HCT116 (cell line): Measurements from ENCODE around the gene TMPRSS13. TPM values are rescaled to one million over a fixed set of nuclear protein-coding genes. Genes with fewer than 3 reads are reported as not detected.

Experiments used
- ATAC-seq: fragments of 200-7000 bp; cut with Tn5 transposase; 2 replicates; pipeline ENCODE4 v1.9.1; 2020; ENCODE audit warnings: mild to moderate bottlenecking, moderate library complexity
- BruUV-seq: library from RNA; stranded (reverse); fragments of 400-500 nt; replicated peaks from 2 replicates; lab custom pipeline; 2021; lab: Mats Ljungman, UMichigan
- CTCF ChIA-PET: fragments of 300-600 bp; sonication (Branson Sonifier 250); formaldehyde crosslinking; loops from one replicate; lab custom pipeline; 2021; ENCODE audit warnings: antibody characterized with exemption; lab: Charles Lee
- POLR2A ChIA-PET: fragments of 300-600, 350-600 bp; sonication (Branson Sonifier 250); formaldehyde crosslinking; loops from one replicate; lab custom pipeline; 2021; ENCODE audit warnings: antibody characterized with exemption; lab: Charles Lee
- RAD21 ChIA-PET, 2 experiments: fragments of 300-600 bp; sonication (Branson Sonifier 250); formaldehyde crosslinking; loops; one replicate each; lab custom pipeline; 2023; ENCODE audit warnings: low total read pairs in 2 of 2; ENCODE audit not compliant: uncharacterized antibody in 2 of 2, unreplicated experiment in 2 of 2, low non-redundant PET in 1 of 2; lab: Charles Lee
- DNase-seq: peaks from one replicate; pipeline ENCODE4 v3.0.0-alpha.2; 2010; ENCODE audit warnings: low read depth, low spot score
- H2AFZ ChIP-seq: fragments of 200-600 bp; shearing (Covaris generic), sonication (generic); 2 replicates; pipeline ENCODE4 v1.6.1; 2017; ENCODE audit warnings: low read depth, mixed run types, mixed read lengths, antibody characterized with exemption, low read length; ENCODE audit not compliant: poor library complexity, severe bottlenecking
- H3K27ac ChIP-seq: 2 replicates; pipeline ENCODE4 v1.5.1; 2012; ENCODE audit warnings: low read depth, low read length
- H3K27me3 ChIP-seq: fragments of 200-600 bp; sonication (generic); 2 replicates; pipeline ENCODE4 v1.6.1; 2016; ENCODE audit warnings: mixed run types, low read length, mixed read lengths; ENCODE audit not compliant: insufficient read depth
- H3K36me3 ChIP-seq, 2 experiments: fragments of 200-500 bp in 1 of 2; fragments of 200-600 bp in 1 of 2; sonication (Bioruptor generic) in 1 of 2; sonication (generic) in 1 of 2; 2 replicates each; pipeline versions ENCODE4 v1.5.1 to v1.6.1; 2014 to 2016; ENCODE audit warnings: low read length in 2 of 2, inconsistent platforms in 1 of 2, mixed read lengths in 1 of 2, mixed run types in 1 of 2; ENCODE audit not compliant: insufficient read depth in 2 of 2, control insufficient read depth in 1 of 2
- H3K4me1 ChIP-seq, 2 experiments: fragments of 200-600 bp in 1 of 2; sonication (generic) in 1 of 2; 2 replicates each; pipeline versions ENCODE4 v1.5.1 to v1.6.1; 2012 to 2017; ENCODE audit warnings: low read length in 2 of 2, inconsistent platforms in 1 of 2, mild to moderate bottlenecking in 1 of 2, mixed read lengths in 1 of 2, mixed run types in 1 of 2, moderate library complexity in 1 of 2; ENCODE audit not compliant: insufficient read depth in 2 of 2, control insufficient read depth in 1 of 2
- H3K4me2 ChIP-seq: fragments of 200-600 bp; sonication (generic); 2 replicates; pipeline ENCODE4 v1.6.1; 2017; ENCODE audit warnings: mixed run types, low read length, mixed read lengths
- H3K4me3 ChIP-seq, 2 experiments: fragments of 200-600 bp in 1 of 2; sonication (generic) in 1 of 2; replicated peaks in 1 of 2; 2 replicates each; pipeline ENCODE4 v1.5.1; 2011 to 2016; ENCODE audit warnings: low read length in 2 of 2, control low read depth in 1 of 2, low read depth in 1 of 2, mild to moderate bottlenecking in 1 of 2, mixed read lengths in 1 of 2, mixed run types in 1 of 2
- H3K79me2 ChIP-seq: fragments of 200-600 bp; sonication (generic); 2 replicates; pipeline ENCODE4 v1.6.1; 2017; ENCODE audit warnings: mild to moderate bottlenecking, mixed run types, low read length, moderate library complexity, mixed read lengths; ENCODE audit not compliant: insufficient read depth
- H3K9ac ChIP-seq: fragments of 200-600 bp; sonication (generic); 2 replicates; pipeline ENCODE4 v1.6.1; 2016; ENCODE audit warnings: low read length, mixed read lengths
- H3K9me2 ChIP-seq: fragments of 200-600 bp; sonication (generic), shearing (Covaris generic); 2 replicates; pipeline ENCODE4 v1.6.1; 2017; ENCODE audit warnings: mixed run types, mild to moderate bottlenecking, moderate library complexity; ENCODE audit not compliant: insufficient read depth
- H3K9me3 ChIP-seq, 2 experiments: fragments of 200-500 bp in 1 of 2; fragments of 200-600 bp in 1 of 2; sonication (Bioruptor generic) in 1 of 2; sonication (generic) in 1 of 2; 2 replicates each; pipeline ENCODE4 v1.6.1; 2014 to 2017; ENCODE audit warnings: low read length in 2 of 2, mixed read lengths in 2 of 2, inconsistent platforms in 1 of 2, low read depth in 1 of 2, mild to moderate bottlenecking in 1 of 2, mixed run types in 1 of 2, moderate library complexity in 1 of 2; ENCODE audit not compliant: control insufficient read depth in 1 of 2, insufficient read depth in 1 of 2
- H4K20me1 ChIP-seq: fragments of 200-600 bp; sonication (generic), shearing (Covaris generic); 2 replicates; pipeline ENCODE4 v1.6.1; 2017; ENCODE audit warnings: mixed run types, mild to moderate bottlenecking, moderate library complexity; ENCODE audit not compliant: insufficient read depth
- ATF3 ChIP-seq: IDR thresholded peaks from 2 replicates; pipeline ENCODE4 v1.6.1; 2012
- CBX3 ChIP-seq: IDR thresholded peaks from 2 replicates; pipeline ENCODE4 v1.6.1; 2012; ENCODE audit warnings: low read depth
- CTCF ChIP-seq, 3 experiments: fragments of 200-600 bp in 1 of 3; sonication (generic) in 1 of 3; IDR thresholded peaks in 2 of 3; conservative IDR thresholded peaks in 1 of 3; 2 replicates each; pipeline ENCODE4 v1.5.1; 2012 to 2017; ENCODE audit warnings: low read depth in 2 of 3, low read length in 2 of 3, antibody characterized with exemption in 1 of 3, borderline replicate concordance in 1 of 3, control low read depth in 1 of 3, mild to moderate bottlenecking in 1 of 3, mixed read lengths in 1 of 3, mixed run types in 1 of 3, moderate library complexity in 1 of 3; ENCODE audit not compliant: insufficient read depth in 1 of 3
- EGR1 ChIP-seq: IDR thresholded peaks from 2 replicates; pipeline ENCODE4 v1.6.1; 2012; ENCODE audit warnings: low read depth
- ELF1 ChIP-seq: IDR thresholded peaks from 2 replicates; pipeline ENCODE4 v1.6.1; 2012; ENCODE audit warnings: low read depth, borderline replicate concordance
- FOSL1 ChIP-seq: IDR thresholded peaks from 2 replicates; pipeline ENCODE4 v1.6.1; 2012; ENCODE audit warnings: low read depth
- MAX ChIP-seq: IDR thresholded peaks from 2 replicates; pipeline ENCODE4 v1.6.1; 2012
- POLR2A ChIP-seq: IDR thresholded peaks from 2 replicates; pipeline ENCODE4 v1.7.0; 2011; ENCODE audit warnings: borderline replicate concordance; ENCODE audit not compliant: insufficient read depth, insufficient read length; ENCODE audit errors: extremely low read depth
- RAD21 ChIP-seq: IDR thresholded peaks from 2 replicates; pipeline ENCODE4 v1.6.1; 2012; ENCODE audit warnings: low read depth, mild to moderate bottlenecking
- SIN3A ChIP-seq: IDR thresholded peaks from 2 replicates; pipeline ENCODE4 v1.6.1; 2012; ENCODE audit warnings: low read depth
- SRF ChIP-seq: IDR thresholded peaks from 2 replicates; pipeline ENCODE4 v1.6.1; 2012; ENCODE audit warnings: low read depth
- TCF7L2 ChIP-seq: IDR thresholded peaks from 2 replicates; pipeline ENCODE4 v1.7.0; 2011; ENCODE audit warnings: borderline replicate concordance, inconsistent platforms; ENCODE audit not compliant: insufficient read depth, insufficient read length; ENCODE audit errors: extremely low read depth
- YY1 ChIP-seq: IDR thresholded peaks from 2 replicates; pipeline ENCODE4 v1.6.1; 2011; ENCODE audit warnings: low read length, low read depth, moderate library complexity, mild to moderate bottlenecking; ENCODE audit not compliant: insufficient replicate concordance; ENCODE audit errors: extremely low read depth
- ZBTB33 ChIP-seq: IDR thresholded peaks from 2 replicates; pipeline ENCODE4 v1.6.1; 2011; ENCODE audit warnings: mild to moderate bottlenecking, low read length, moderate library complexity; ENCODE audit not compliant: insufficient replicate concordance; ENCODE audit errors: extremely low read depth
- intact Hi-C: fragments of 100-400 bp; cut with micrococcal nuclease; formaldehyde crosslinking; loops from 2 replicates; pipeline ENCODE4 v1.10.0; 2022
- total RNA-seq: library from RNA; stranded (reverse); gene quantifications from one replicate; pipeline ENCODE4 v1.2.1, GENCODE V29; 2021; ENCODE audit not compliant: unreplicated experiment

The TMPRSS13 gene
- total RNA-seq, 1 experiment from 2014 or later = 0.52 TPM

GRCh38 chr11:117925198-117925925 lies 3.8 kb downstream of the TMPRSS13 start:
- peaks cover 14% of the 10 kb centered on the region in 2 experiments; a peak in 3 of 4 replicates for H3K4me1 ChIP-seq
- POLR2A ChIA-PET = no interaction called here
- RAD21 ChIA-PET = no interaction called here
- no peaks in the 10 kb centered on the region for H3K9me2 ChIP-seq
- CTCF ChIA-PET = interaction anchor here (0.8 to 0.9 kb wide), 2 partner anchors 16 to 21 kb away, joined by 3 to 5 read pairs; no protein-coding TSS in a partner anchor
- no peak overlapping the region for H3K9ac ChIP-seq
- H3K4me3 ChIP-seq = no peak overlapping the region
- no peak overlapping the region for H3K27ac ChIP-seq
- H2AFZ ChIP-seq = no peak overlapping the region
- intact Hi-C loops = no loop called here
- no peaks in the 10 kb centered on the region for H3K79me2 ChIP-seq
- ATAC-seq (no peak), DNase-seq (no peak)
- H3K27me3 ChIP-seq = no peaks in the 10 kb centered on the region
- no peaks in the 10 kb centered on the region for H4K20me1 ChIP-seq
- no peaks in the 10 kb centered on the region for H3K9me3 ChIP-seq
- TF ChIP-seq POLR2A (no peak), SIN3A (no peak), YY1 (no peak), CBX3 (no peak)
- TF ChIP-seq, all 23 proteins: peak for 0
- no peak overlapping the region for H3K4me2 ChIP-seq
- no peaks in the 10 kb centered on the region for H3K36me3 ChIP-seq
- no TSS peak for BruUV-seq

- DNase-seq (no peak), ATAC-seq (no peak)
- POLR2A ChIA-PET = no interaction called here
- RAD21 ChIA-PET = no interaction called here
- no peak overlapping the region for H3K4me3 ChIP-seq
- H3K4me2 ChIP-seq = no peak overlapping the region
- no peak overlapping the region for H3K9ac ChIP-seq
- BruUV-seq = no TSS peak
- no peaks in the 10 kb centered on the region for H3K9me2 ChIP-seq
- H4K20me1 ChIP-seq = no peaks in the 10 kb centered on the region
- H3K9me3 ChIP-seq = no peaks in the 10 kb centered on the region
- no peaks in the 10 kb centered on the region for H3K79me2 ChIP-seq
- H3K4me1 ChIP-seq = peaks cover 11% of the 10 kb centered on the region in 2 experiments; a peak in 3 of 4 replicates
- no peak overlapping the region for H3K27ac ChIP-seq
- intact Hi-C loops = no loop called here
- no peak overlapping the region for H2AFZ ChIP-seq
- CTCF ChIA-PET = interaction anchor here (0.8 to 0.9 kb wide), 2 partner anchors 17 to 22 kb away, joined by 3 to 5 read pairs; no protein-coding TSS in a partner anchor
- H3K36me3 ChIP-seq = no peaks in the 10 kb centered on the region
- H3K27me3 ChIP-seq = no peaks in the 10 kb centered on the region
- TF ChIP-seq ZBTB33 = no peak
- no peak for TF ChIP-seq EGR1
- TF ChIP-seq MAX = no peak
- TF ChIP-seq FOSL1 = no peak
- TF ChIP-seq CTCF (IDR thresholded peaks at IDR 0.05 in 2 of 3, conservative IDR thresholded peaks at IDR 0.05 in 1 of 3; ENCODE audit: borderline replicate concordance in 1 of 3, insufficient read depth in 1 of 3, low read depth in 2 of 3, low read length in 2 of 3) = no peak
- no peak for TF ChIP-seq RAD21
- no peak for TF ChIP-seq SIN3A
- TF ChIP-seq ELF1 = no peak
- TF ChIP-seq TCF7L2 = no peak
- no peak for TF ChIP-seq YY1
- TF ChIP-seq SRF = no peak
- TF ChIP-seq CBX3 = no peak
- TF ChIP-seq ATF3 = no peak
Observed at GRCh38 chr11:117924631-117925170, 4.5 kb downstream of the TMPRSS13 start.
